LNCAP (cell line): Measurements from ENCODE around the gene SUCLG1.
A peak's percentile ranks its signal among the peaks of the same experiment; 100 is the strongest.

Experiments used
- CTCF ChIP-seq: fragments of 450-650 bp; IDR thresholded peaks from 2 replicates; pipeline ENCODE4 v1.5.1; 2017; ENCODE audit warnings: mild to moderate bottlenecking

The SUCLG1 gene

GRCh38 chr2:84459018-84459943 lies at the start of gene SUCLG1:
TSS of gene SUCLG1 (minus strand) at chr2:84459280. CDS start at chr2:84459269, 11 bp downstream.
- TF ChIP-seq CTCF: no peak

GRCh38 chr2:84498150-84498799 lies 39.2 kb upstream of the SUCLG1 start:
- TF ChIP-seq CTCF: no peak

- no peak for TF ChIP-seq CTCF
These were observed 38.2 kb upstream of the SUCLG1 start for GRCh38 chr2:84497285-84497684.

GRCh38 chr2:84496386-84496785 lies 37.3 kb upstream of the SUCLG1 start:
- TF ChIP-seq CTCF: no peak

GRCh38 chr2:84495539-84496146 lies 36.6 kb upstream of the SUCLG1 start:
- peak; percentile 59 for TF ChIP-seq CTCF

GRCh38 chr2:84494070-84494469 lies 35.0 kb upstream of the SUCLG1 start:
- TF ChIP-seq CTCF: no peak

GRCh38 chr2:84493514-84493913 lies 34.4 kb upstream of the SUCLG1 start:
- no peak for TF ChIP-seq CTCF
